Activated naive CD8-positive, alpha-beta T cell treated with anti-CD3 and anti-CD28 coated beads, Interleukin-2, amount 10 ng/mL, durations not matched to agents 7 days and 5 days (primary cell): ENCODE results near the gene CPXM2. TPM values are rescaled to one million over a fixed set of nuclear protein-coding genes. Genes with fewer than 3 reads are reported as not detected.

ENCODE experiments used
- ATAC-seq: fragments of 150-1000 bp; cut with Tn5 transposase; one replicate; pipeline ENCODE4 v1.10.0; 2021; ENCODE audit warnings: low read depth, moderate library complexity
- POLR2A ChIA-PET: fragments of 350-600 bp; sonication (Branson Sonifier 250); formaldehyde crosslinking; loops from one replicate; lab custom pipeline; 2021; ENCODE audit warnings: antibody characterized with exemption; lab: Charles Lee
- DNase-seq: peaks from one replicate; pipeline ENCODE4 v3.0.0; 2021
- H3K27ac Mint-ChIP-seq: one replicate; pipeline ENCODE4 v1.8.0; 2022; ENCODE audit warnings: mild to moderate bottlenecking, mixed read lengths
- H3K27me3 Mint-ChIP-seq: one replicate; pipeline ENCODE4 v1.8.0; 2022; ENCODE audit warnings: mild to moderate bottlenecking, moderate library complexity, mixed read lengths
- H3K36me3 Mint-ChIP-seq: one replicate; pipeline ENCODE4 v1.8.0; 2021; ENCODE audit warnings: mild to moderate bottlenecking, mixed read lengths
- H3K4me1 Mint-ChIP-seq: one replicate; pipeline ENCODE4 v1.8.0; 2021; ENCODE audit warnings: mixed read lengths
- H3K4me3 Mint-ChIP-seq: one replicate; pipeline ENCODE4 v1.8.0; 2022; ENCODE audit warnings: mild to moderate bottlenecking, moderate library complexity, mixed read lengths
- H3K9me3 Mint-ChIP-seq: one replicate; pipeline ENCODE4 v1.8.0; 2021; ENCODE audit warnings: mixed read lengths
- total RNA-seq, 2 experiments: library from RNA; stranded (reverse); gene quantifications; one replicate each; pipeline ENCODE4 v1.2.3, GENCODE V29; 2021

CPXM2 gene
- total RNA-seq, 2 experiments from 2014 or later, result not detected

DNA sequence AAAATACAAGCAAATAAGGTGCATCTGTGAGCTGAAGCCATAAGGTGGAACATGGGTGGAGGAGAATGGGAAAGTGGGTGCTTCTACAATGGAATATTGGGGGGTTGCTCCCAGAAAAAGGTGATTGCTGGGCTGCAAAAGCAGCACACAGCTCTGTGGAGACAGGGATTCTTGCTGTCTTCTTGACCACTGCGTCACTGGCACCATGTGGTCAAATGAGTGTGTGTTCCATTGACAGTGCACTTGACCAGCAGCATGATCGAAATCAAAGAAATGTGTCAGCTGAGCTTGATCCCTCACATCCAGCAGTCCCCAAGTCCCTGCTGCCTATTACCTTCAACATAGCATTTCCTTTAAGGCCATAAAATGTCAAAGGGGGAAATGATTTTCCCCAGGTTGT, 169.3 kb downstream of the CPXM2 start:
- no peak overlapping the region for H3K27ac Mint-ChIP-seq

DNA sequence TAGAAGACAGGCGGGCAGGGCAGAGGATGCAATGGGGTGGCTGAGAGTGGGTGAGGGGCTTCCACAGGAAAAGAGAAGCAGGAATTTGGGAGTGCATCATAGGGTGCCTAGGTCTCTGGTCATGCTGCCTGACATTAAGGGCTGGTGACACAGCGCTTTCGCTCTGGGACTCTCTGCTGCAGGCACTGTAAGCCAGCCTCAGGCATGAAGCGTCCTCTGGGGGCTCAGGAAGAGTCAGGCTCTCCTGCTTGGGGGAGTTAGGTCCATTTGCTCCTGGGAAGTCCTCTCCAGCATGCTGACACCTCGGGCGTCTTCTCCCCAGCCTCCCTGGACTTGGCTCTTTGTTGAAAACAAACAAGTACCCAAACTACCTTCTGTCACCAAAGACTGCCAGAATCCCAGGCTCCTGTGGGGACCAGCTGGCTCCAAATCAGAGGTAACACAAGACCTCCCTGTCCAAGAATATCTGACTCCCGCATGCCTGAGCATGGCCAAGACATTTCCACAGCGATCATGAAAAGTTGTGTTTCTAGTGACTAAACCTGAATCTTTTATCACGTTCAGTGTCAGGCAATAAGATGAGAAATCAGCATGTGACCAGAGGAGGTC, 170.1 kb downstream of the CPXM2 start:
- Mint-ChIP-seq H3K9me3 (no peaks in the 10 kb centered on the region), H3K4me3 (no peak overlapping the region), H3K27me3 (no peaks in the 10 kb centered on the region), H3K27ac (no peak overlapping the region), H3K4me1 (no peaks in the 10 kb centered on the region), H3K36me3 (no peaks in the 10 kb centered on the region)
- ATAC-seq (no peak), DNase-seq (no peak)
- POLR2A ChIA-PET, result no interaction called here

More for the DNA sequence above, 169.3 kb downstream of the CPXM2 start:
- Mint-ChIP-seq H3K9me3 (no peaks in the 10 kb centered on the region), H3K4me3 (no peak overlapping the region), H3K4me1 (no peaks in the 10 kb centered on the region), H3K27me3 (no peaks in the 10 kb centered on the region), H3K36me3 (no peaks in the 10 kb centered on the region)
- ATAC-seq (no peak), DNase-seq (no peak)
- POLR2A ChIA-PET, result no interaction called here

DNA sequence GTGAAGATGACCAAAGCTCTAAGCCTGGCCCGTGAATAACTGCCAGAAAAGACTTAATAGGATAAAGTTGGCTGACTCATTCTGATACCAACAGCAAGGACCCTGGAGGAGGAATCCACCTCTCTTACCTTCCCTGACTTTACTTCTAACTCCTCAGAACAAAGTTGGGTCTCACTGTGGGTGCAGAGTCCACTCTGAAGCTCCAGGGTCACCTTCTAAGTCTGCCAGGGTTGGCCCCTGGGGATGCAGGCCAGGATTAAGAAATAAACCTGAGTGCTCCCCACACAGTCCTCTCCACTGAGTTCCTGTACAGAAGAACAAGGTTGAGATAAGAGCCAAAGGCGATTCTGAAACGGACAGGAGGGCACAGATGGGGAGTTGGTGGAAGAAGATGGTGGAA, 171.1 kb downstream of the CPXM2 start:
- POLR2A ChIA-PET, result no interaction called here
- DNase-seq (no peak), ATAC-seq (no peak)
- no peak overlapping the region for H3K4me3 Mint-ChIP-seq
- no peaks in the 10 kb centered on the region for H3K36me3 Mint-ChIP-seq
- no peak overlapping the region for H3K27ac Mint-ChIP-seq
- H3K27me3 Mint-ChIP-seq, result no peaks in the 10 kb centered on the region
- H3K4me1 Mint-ChIP-seq, result no peaks in the 10 kb centered on the region
- H3K9me3 Mint-ChIP-seq, result no peaks in the 10 kb centered on the region

DNA sequence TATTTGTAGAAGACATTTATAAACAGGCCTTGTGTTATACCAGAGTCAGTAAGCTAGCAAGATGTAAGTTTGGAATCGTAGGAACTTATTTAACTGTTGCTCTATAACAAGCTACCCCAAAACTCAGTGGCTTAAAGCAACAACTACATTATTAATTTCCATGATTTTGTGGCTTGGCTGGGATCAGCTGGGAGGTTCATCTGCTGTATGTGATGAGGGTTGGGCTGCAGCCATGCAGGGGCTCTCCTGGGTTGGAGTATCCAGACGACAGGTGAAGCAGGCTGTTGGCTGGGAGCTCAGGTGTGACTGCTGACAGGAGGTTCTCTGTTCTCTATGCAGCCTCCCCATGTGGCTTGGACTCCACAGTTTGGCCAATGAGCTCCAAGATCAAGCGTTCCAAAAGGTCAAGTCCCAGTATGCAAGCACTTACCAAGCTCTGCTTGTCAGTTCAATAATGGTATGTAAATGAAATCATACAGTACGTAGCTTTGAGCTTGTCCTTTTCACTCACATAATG, 173.0 kb downstream of the CPXM2 start:
- no peaks in the 10 kb centered on the region for H3K36me3 Mint-ChIP-seq
- POLR2A ChIA-PET, result no interaction called here
- no peaks in the 10 kb centered on the region for H3K27me3 Mint-ChIP-seq
- H3K4me3 Mint-ChIP-seq, result no peak overlapping the region
- DNase-seq, result no peak
- no peaks in the 10 kb centered on the region for H3K9me3 Mint-ChIP-seq
- ATAC-seq, result no peak
- no peaks in the 10 kb centered on the region for H3K4me1 Mint-ChIP-seq
- H3K27ac Mint-ChIP-seq, result no peak overlapping the region

DNA sequence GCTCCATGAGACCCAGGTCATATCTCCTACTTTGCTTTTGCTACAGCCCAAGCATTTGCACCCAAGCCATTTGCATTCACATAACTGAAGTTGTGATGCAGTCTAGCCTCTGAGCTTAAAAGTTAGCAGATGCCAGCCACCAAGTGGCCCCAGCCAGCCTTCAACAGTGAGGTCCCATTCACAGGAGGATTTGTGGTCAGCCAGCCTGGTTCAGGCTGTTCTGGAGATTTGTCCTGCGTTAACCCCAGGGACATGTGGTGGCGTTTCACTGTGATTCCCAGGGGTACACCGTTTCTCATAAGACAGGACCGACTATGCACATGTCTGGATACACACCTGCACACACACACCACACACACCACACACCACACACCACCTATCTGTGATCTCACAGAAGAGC, 174.3 kb downstream of the CPXM2 start:
- H3K4me3 Mint-ChIP-seq, result no peak overlapping the region
- no peak for DNase-seq
- H3K27ac Mint-ChIP-seq, result no peak overlapping the region
- ATAC-seq, result no peak
- no peaks in the 10 kb centered on the region for H3K36me3 Mint-ChIP-seq
- no peaks in the 10 kb centered on the region for H3K4me1 Mint-ChIP-seq
- POLR2A ChIA-PET, result no interaction called here
- no peaks in the 10 kb centered on the region for H3K27me3 Mint-ChIP-seq
- no peaks in the 10 kb centered on the region for H3K9me3 Mint-ChIP-seq

DNA sequence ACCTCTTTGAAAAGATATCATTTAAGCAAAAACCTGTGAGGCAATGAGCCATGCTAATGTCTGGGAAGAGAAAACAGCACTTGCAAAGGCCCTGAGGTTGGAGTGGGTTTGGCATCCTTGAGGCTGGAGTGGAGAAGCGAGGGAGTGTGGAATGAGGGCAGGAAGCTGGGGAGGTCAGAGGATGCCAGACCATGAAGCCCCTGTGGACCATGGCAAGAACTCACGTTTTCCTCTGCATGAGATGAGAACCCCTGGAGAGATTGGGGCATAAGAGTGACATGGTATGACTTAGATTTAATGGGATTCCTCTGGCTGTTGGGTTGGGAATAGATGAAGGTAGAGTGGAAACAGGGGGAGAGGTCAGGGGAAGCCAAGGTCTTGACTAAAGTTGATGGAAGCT, 176.1 kb downstream of the CPXM2 start:
- Mint-ChIP-seq H3K4me1 (no peaks in the 10 kb centered on the region), H3K27me3 (no peaks in the 10 kb centered on the region), H3K27ac (no peak overlapping the region), H3K9me3 (no peaks in the 10 kb centered on the region), H3K4me3 (no peak overlapping the region), H3K36me3 (no peaks in the 10 kb centered on the region)
- POLR2A ChIA-PET, result no interaction called here
- DNase-seq (no peak), ATAC-seq (no peak)

DNA sequence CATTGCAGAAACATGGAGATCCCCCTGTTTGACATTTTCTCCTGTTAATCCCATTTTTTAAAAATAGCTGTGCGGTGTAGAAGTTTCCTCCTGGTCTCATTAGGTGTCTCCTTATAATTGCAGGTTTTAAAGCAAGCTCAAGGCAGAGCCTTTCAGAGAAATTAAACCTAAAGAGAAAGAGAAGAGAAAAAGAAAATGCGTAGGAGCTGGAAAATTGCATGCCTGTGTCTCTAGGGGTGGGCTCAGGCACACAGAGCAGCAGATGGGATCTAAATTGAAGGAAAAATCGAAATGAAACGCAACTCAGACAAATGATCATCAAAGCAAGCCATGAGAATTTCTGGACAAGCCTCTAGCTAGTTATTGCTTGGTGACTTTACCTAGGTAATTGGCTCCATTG, 185.4 kb downstream of the CPXM2 start:
- no peak overlapping the region for H3K27ac Mint-ChIP-seq
- H3K9me3 Mint-ChIP-seq, result no peaks in the 10 kb centered on the region
- H3K4me3 Mint-ChIP-seq, result no peak overlapping the region
- ATAC-seq (no peak), DNase-seq (no peak)
- no peaks in the 10 kb centered on the region for H3K36me3 Mint-ChIP-seq
- H3K27me3 Mint-ChIP-seq, result no peaks in the 10 kb centered on the region
- no peaks in the 10 kb centered on the region for H3K4me1 Mint-ChIP-seq
- POLR2A ChIA-PET, result no interaction called here

DNA sequence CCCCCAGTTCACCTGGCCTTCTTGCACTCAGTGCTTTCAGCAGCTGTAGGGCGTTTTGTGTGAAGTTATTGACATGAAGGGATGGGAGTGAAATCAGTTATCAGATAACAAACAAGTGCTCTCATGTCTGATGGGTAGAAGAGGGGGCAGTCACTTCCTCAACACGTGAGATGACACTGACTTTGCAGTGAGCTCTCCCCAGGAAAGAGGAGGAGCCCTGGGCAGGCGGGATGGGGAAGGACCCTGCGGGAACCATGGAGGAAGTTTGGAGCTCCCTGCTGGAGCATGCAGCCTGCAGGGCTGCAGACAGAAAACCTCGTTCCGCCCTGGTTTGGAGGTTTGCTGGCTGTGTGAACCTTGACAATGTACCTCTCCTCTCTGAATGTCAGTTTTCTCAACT, 186.8 kb downstream of the CPXM2 start:
- Mint-ChIP-seq H3K4me1 (no peaks in the 10 kb centered on the region), H3K27me3 (no peaks in the 10 kb centered on the region), H3K27ac (no peak overlapping the region), H3K36me3 (no peaks in the 10 kb centered on the region), H3K9me3 (no peaks in the 10 kb centered on the region), H3K4me3 (no peak overlapping the region)
- DNase-seq, result no peak
- POLR2A ChIA-PET, result no interaction called here
- ATAC-seq, result no peak

DNA sequence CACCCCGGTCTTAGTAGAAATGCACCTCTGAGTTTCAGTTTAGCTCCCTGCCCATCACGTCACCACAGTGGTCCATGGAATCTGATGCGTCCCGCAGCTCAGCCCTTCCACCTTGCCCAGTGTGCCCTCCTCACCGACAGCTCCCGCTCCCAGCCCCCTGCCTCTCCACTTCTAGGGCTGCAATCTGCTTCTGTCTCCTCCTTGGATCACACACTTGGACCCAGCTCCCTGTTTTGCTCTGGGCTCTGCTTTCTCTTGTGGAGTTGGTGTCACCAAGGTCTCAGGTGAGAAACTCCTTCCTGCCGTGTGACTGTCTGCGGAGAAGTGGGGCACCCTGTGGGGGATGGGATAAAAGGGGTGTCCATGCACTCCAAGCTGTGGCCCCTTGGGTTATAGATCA, 187.5 kb downstream of the CPXM2 start:
- Mint-ChIP-seq H3K9me3 (no peaks in the 10 kb centered on the region), H3K4me1 (no peaks in the 10 kb centered on the region), H3K36me3 (no peaks in the 10 kb centered on the region), H3K27ac (no peak overlapping the region), H3K27me3 (no peaks in the 10 kb centered on the region), H3K4me3 (no peak overlapping the region)
- DNase-seq (no peak), ATAC-seq (no peak)
- POLR2A ChIA-PET, result no interaction called here

DNA sequence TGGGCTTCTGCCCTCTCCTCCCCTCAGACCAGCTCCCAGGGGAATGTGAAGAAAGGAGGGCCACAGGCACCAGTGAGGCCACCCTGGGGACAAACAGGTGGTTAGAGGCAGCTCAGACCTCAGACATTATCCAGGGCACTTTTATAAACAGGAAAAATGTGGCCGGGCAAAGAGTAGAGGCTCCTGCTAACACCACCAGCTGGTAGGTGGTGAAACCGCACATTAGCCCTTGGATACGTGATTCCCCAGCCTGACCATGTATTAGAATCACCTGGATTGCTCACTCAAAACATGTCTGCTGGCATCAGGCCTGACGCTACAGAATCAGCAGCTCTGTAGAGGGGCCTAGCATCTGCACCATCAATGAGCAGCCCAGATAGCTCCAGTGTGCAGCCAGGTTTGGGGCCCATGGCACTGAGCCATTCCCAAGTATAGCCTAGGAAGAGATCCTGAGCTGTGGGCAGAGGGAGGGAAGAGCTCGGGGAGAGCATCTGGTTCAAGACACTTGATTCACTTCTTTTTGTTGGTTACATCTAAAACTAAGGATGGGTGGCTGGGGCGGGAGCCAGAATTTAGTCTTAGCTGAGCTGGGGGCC, 188.3 kb downstream of the CPXM2 start:
- Mint-ChIP-seq H3K9me3 (no peaks in the 10 kb centered on the region), H3K27ac (no peak overlapping the region), H3K27me3 (no peaks in the 10 kb centered on the region), H3K4me1 (no peaks in the 10 kb centered on the region), H3K36me3 (no peaks in the 10 kb centered on the region), H3K4me3 (no peak overlapping the region)
- no peak for DNase-seq
- POLR2A ChIA-PET, result no interaction called here
- no peak for ATAC-seq

Other genes with a start within 250 kb of the CPXM2 start
- not detected for gene GPR26, start 225.5 kb downstream of the CPXM2 start, total RNA-seq
- gene CHST15, start 201.8 kb upstream of the CPXM2 start, total RNA-seq, result under 1 TPM; 0.28 to 0.60 TPM